GM12801 (cell line): ENCODE results near the gene NR4A1.

Source experiments
- CTCF ChIP-seq: IDR thresholded peaks from one replicate; pipeline ENCODE4 v1.5.1; 2011; ENCODE audit warnings: control low read depth; ENCODE audit not compliant: insufficient read length; ENCODE audit errors: extremely low read depth

Gene NR4A1

GRCh38 chr12:52038447-52038846, 12.8 kb upstream of the NR4A1 start:
- TF ChIP-seq CTCF = no peak

- no peak for TF ChIP-seq CTCF
Observed at GRCh38 chr12:52041035-52041434, 10.2 kb upstream of the NR4A1 start.

- no peak for TF ChIP-seq CTCF
Observed at GRCh38 chr12:52041695-52042123, 9.5 kb upstream of the NR4A1 start.

- no peak for TF ChIP-seq CTCF
Observed at GRCh38 chr12:52042706-52043385, 8.4 kb upstream of the NR4A1 start.

GRCh38 chr12:52043386-52044212, 7.6 kb upstream of the NR4A1 start:
- TF ChIP-seq CTCF = no peak

- no peak for TF ChIP-seq CTCF
Observed at GRCh38 chr12:52044292-52044983, 6.8 kb upstream of the NR4A1 start.

- TF ChIP-seq CTCF = no peak
Observed at GRCh38 chr12:52045794-52046199, 5.4 kb upstream of the NR4A1 start.
